RWPE2 (cell line): Measurements from ENCODE around the gene PTF1A.
"Not testable (repeated sequence)": the region's sequence is repeated elsewhere in the genome, so short reads cannot be mapped to it uniquely, and the experiment has no call there.

Source experiments
- ATAC-seq: fragments of 200-7000 bp; cut with Tn5 transposase; 3 replicates; pipeline ENCODE4 v1.9.1; 2021; ENCODE audit warnings: low read depth
- DNase-seq: peaks from one replicate; pipeline ENCODE4 v3.0.0-alpha.2; 2020; ENCODE audit warnings: low spot score
- H3K27ac ChIP-seq: fragments of 450-650 bp; 2 replicates; pipeline ENCODE4 v1.5.1; 2017; ENCODE audit warnings: mild to moderate bottlenecking; ENCODE audit not compliant: poor library complexity, severe bottlenecking
- H3K27me3 ChIP-seq: fragments of 250-450 bp; sonication (Bioruptor Pico); 2 replicates; pipeline ENCODE4 v1.5.1; 2021; ENCODE audit warnings: mild to moderate bottlenecking, moderate library complexity; ENCODE audit not compliant: insufficient read depth, poor library complexity, severe bottlenecking
- H3K36me3 ChIP-seq: fragments of 250-450 bp; sonication (Bioruptor Pico); 2 replicates; pipeline ENCODE4 v1.5.1; 2020; ENCODE audit warnings: low read depth, mild to moderate bottlenecking, moderate library complexity
- H3K4me1 ChIP-seq: fragments of 250-450 bp; sonication (Bioruptor Pico); 2 replicates; pipeline ENCODE4 v1.5.1; 2021; ENCODE audit warnings: mild to moderate bottlenecking, moderate library complexity; ENCODE audit not compliant: insufficient read depth, poor library complexity, severe bottlenecking
- H3K4me3 ChIP-seq: fragments of 250-450 bp; sonication (Bioruptor Pico); 2 replicates; pipeline ENCODE4 v1.5.1; 2021; ENCODE audit warnings: mild to moderate bottlenecking, moderate library complexity; ENCODE audit not compliant: severe bottlenecking
- H3K9me3 ChIP-seq: fragments of 250-450 bp; sonication (Bioruptor Pico); 2 replicates; pipeline ENCODE4 v1.5.1; 2021; ENCODE audit warnings: mild to moderate bottlenecking, moderate library complexity; ENCODE audit not compliant: severe bottlenecking
- TF ChIP-seq, protein P1 (sequence below): fragments of 450-650 bp; IDR thresholded peaks from one replicate; pipeline ENCODE4 v1.5.1; 2017; ENCODE audit warnings: mild to moderate bottlenecking, moderate library complexity; ENCODE audit not compliant: poor library complexity, severe bottlenecking

The PTF1A gene

DNA sequence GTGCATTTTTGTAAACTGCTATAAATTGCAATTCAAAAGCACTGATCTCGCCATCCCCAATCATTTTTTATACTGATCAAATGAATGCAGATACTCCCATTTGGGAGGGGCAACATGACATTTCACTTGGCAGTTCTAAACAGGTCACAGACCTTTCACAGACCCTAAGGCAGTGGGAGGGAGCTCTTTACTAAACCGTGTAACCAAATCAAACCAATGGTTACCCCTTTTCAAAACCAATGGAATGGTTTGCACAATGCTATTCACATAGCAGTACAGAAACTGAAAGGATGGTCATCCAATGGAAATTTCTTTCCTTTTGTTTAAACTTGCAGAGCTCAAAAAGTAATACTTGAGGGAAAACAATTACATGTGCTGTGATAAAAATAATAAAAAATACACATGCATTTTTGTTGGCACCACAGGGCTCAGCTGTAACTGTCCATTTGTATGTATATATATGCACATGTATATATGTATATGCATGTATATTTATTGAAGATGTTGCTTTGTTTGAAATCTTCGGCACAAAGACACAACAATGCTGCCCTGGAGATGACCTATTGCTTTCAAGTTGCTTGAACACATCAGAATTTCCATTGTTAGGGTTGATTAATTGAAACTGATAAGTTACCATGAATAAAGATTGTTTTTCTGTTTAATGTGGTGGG is 14.0 kb downstream of the PTF1A start:
- TF ChIP-seq, protein P1, sequence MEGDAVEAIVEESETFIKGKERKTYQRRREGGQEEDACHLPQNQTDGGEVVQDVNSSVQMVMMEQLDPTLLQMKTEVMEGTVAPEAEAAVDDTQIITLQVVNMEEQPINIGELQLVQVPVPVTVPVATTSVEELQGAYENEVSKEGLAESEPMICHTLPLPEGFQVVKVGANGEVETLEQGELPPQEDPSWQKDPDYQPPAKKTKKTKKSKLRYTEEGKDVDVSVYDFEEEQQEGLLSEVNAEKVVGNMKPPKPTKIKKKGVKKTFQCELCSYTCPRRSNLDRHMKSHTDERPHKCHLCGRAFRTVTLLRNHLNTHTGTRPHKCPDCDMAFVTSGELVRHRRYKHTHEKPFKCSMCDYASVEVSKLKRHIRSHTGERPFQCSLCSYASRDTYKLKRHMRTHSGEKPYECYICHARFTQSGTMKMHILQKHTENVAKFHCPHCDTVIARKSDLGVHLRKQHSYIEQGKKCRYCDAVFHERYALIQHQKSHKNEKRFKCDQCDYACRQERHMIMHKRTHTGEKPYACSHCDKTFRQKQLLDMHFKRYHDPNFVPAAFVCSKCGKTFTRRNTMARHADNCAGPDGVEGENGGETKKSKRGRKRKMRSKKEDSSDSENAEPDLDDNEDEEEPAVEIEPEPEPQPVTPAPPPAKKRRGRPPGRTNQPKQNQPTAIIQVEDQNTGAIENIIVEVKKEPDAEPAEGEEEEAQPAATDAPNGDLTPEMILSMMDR: no peak

DNA sequence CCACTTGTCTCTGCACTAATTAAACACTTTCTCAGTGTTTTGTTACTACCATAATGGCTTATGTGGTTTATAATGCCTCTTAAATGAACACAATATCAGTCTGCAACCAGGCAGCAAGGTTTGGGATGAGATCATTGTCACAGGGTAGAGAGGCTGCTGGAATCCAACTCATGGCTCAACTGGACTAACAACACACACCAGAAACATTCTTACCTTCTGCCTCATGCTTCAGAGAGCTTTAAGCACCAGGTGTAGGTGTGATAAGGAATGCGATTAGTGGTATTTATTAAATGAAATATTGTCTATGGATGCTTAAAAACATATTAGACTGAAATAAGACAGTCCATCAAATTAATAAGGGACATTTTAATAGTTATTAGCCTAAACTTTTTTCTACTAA is 25.4 kb downstream of the PTF1A start:
- Histone ChIP-seq H3K27ac (no peak overlapping the region), H3K9me3 (no peaks in the 10 kb centered on the region), H3K4me3 (no peak overlapping the region), H3K27me3 (peaks cover 36% of the 10 kb centered on the region), H3K36me3 (no peaks in the 10 kb centered on the region), H3K4me1 (no peaks in the 10 kb centered on the region)
- TF ChIP-seq, protein P1: no peak
- DNase-seq (no peak), ATAC-seq (no peak)

More for the DNA sequence above, 14.0 kb downstream of the PTF1A start:
- H3K4me1 ChIP-seq: no peaks in the 10 kb centered on the region
- ATAC-seq (no peak), DNase-seq (no peak)
- no peak overlapping the region for H3K4me3 ChIP-seq
- no peak overlapping the region for H3K27ac ChIP-seq
- no peaks in the 10 kb centered on the region for H3K9me3 ChIP-seq
- peaks cover 69% of the 10 kb centered on the region for H3K27me3 ChIP-seq
- H3K36me3 ChIP-seq: no peaks in the 10 kb centered on the region

DNA sequence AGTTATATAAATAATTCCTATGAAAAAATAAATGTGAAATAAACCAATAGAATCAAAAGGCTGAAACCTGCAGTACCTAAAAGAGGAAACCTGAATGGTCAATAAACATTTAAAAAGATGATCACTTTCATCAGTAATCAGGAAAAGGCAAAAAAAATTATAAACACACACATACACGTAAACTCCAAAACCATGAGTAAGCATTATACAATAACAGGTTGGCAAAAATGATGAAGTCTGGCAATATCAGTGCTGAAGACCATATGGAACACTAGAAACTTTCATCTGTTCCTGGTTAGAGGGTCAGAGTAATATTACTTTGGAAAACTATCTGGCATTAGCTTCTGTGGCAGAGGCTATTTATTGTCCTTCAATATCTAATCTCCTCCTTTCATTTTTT is 38.5 kb downstream of the PTF1A start:
- H3K9me3 ChIP-seq: no peaks in the 10 kb centered on the region
- H3K27ac ChIP-seq: no peak overlapping the region
- no peaks in the 10 kb centered on the region for H3K36me3 ChIP-seq
- DNase-seq (no peak), ATAC-seq (no peak)
- no peak overlapping the region for H3K4me3 ChIP-seq
- no peaks in the 10 kb centered on the region for H3K4me1 ChIP-seq
- TF ChIP-seq, protein P1: no peak
- peaks cover 12% of the 10 kb centered on the region for H3K27me3 ChIP-seq

DNA sequence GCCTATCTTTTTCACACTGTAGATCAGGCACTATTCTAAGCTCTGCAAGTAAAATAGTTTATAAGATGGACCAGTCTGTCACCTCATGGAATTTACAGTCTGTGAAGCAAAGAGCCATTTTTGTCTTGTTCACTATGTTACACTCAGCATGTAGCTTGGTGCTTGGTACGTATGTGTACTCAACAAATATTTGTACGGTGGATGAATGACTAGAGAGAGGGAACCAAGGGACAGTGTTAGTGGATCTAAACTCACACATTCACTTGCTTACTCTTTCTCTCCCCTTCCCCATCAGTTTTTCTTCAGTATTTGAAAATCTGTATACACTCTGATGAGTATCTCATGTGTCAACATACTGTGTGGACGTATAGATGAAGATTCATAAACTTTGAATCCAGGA is 45.9 kb downstream of the PTF1A start:
- no peaks in the 10 kb centered on the region for H3K36me3 ChIP-seq
- ATAC-seq: no peak
- TF ChIP-seq, protein P1: no peak

DNA sequence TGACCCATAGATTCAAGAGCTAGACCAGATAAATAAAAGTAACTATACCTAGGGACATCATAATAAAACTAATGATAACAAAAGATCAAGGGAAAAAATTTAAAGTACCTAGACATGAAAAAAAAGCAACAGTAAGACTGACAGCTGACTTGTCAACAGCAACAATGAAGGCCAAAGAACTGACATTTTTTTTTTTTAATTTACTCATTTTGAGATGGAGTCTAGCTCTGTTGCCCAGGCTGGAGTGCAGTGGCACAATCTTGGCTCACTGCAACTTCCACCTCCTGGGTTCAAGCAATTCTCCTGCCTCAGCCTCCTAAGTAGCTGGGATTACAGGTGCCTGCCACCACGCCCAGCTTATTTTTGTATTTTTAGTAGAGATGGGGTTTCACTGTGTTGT is 49.7 kb downstream of the PTF1A start:
- not testable (repeated sequence) for ATAC-seq, DNase-seq

More for the DNA sequence above, 45.9 kb downstream of the PTF1A start:
- DNase-seq: no peak
- Histone ChIP-seq H3K4me3 (no peak overlapping the region), H3K9me3 (no peaks in the 10 kb centered on the region), H3K27ac (no peak overlapping the region), H3K4me1 (no peaks in the 10 kb centered on the region), H3K27me3 (no peaks in the 10 kb centered on the region)

More for the DNA sequence above, 49.7 kb downstream of the PTF1A start:
- H3K9me3 ChIP-seq, H3K4me1 ChIP-seq, H3K27ac ChIP-seq, H3K4me3 ChIP-seq, H3K27me3 ChIP-seq, H3K36me3 ChIP-seq: not testable (repeated sequence)
